IPS-18c (cell line): ENCODE measurements around the gene MAPK8IP1.
"Not testable (repeated sequence)": the region's sequence is repeated elsewhere in the genome, so short reads cannot be mapped to it uniquely, and the experiment has no call there.

Experiments
- H3K4me3 ChIP-seq: 2 replicates; pipeline ENCODE4 v1.7.0; 2013; ENCODE audit warnings: low read depth, mild to moderate bottlenecking, low read length, moderate library complexity; ENCODE audit not compliant: insufficient read depth
- H3K9me3 ChIP-seq: one replicate; pipeline ENCODE4 v1.6.1; 2013; ENCODE audit warnings: mild to moderate bottlenecking, low read length, moderate library complexity; ENCODE audit not compliant: control insufficient read depth, insufficient read depth

The MAPK8IP1 gene

DNA sequence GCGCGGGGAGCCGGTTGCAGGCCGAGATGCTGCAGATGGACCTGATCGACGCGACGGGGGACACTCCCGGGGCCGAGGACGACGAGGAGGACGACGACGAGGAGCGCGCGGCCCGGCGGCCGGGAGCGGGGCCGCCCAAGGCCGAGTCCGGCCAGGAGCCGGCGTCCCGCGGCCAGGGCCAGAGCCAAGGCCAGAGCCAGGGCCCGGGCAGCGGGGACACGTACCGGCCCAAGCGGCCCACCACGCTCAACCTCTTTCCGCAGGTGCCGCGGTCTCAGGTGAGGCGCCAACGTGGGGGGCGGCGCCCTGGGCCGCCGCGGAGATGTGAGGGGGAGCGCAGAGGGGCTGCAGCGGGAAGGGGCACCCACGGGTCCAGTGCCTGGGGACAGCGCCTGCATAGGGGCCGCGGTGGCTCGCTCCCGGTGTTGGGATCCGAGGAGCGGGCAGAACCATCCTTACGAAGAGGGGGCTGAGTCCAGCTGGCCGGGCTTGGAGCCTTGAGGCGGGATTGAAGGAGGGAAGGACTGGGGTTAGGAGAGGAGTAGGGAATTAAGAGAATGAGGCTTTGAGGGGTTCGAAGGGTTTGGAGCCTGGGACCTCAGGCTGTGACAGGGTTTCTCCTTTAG lies 14.8 kb downstream of the MAPK8IP1 start:
- not testable (repeated sequence) for H3K9me3 ChIP-seq
- H3K4me3 ChIP-seq = peak overlapping the region; percentile 57

DNA sequence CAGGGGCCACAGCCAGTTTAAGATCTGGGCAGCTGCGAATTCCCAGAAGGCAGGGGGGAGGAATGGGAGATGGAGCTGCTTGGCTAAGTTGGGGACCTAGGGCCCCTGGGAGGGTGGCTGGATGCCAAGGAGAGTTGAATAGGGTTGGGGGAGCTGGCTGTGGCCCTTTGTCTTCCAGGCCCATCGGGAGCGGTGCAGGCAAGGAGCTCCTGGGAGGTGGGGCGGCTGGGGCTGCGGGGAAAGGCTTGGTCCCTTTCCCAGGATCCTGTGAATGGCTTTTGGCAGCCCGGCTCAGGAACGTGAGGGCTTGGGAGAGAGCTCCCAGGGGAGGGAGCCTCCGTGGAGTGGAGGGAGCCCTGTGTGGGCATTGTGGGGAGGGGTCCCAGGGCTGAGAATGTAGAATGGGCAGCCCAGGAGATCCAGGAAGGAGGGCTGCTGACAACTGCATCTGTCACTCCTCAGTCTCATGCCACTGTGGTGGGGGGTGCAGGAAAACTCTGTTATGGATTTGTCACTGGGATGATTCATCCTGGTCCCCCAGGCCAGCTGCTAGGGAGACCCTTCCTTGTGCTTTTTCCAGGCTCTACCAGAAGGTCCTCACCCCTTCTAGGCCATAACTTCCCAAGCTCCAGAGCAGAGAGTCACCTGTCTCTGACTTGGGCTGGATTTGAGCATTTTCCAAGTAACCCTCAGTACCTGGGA lies 15.6 kb downstream of the MAPK8IP1 start:
- Histone ChIP-seq H3K4me3 (peak overlapping the region; percentile 57), H3K9me3 (no peaks in the 10 kb centered on the region)

DNA sequence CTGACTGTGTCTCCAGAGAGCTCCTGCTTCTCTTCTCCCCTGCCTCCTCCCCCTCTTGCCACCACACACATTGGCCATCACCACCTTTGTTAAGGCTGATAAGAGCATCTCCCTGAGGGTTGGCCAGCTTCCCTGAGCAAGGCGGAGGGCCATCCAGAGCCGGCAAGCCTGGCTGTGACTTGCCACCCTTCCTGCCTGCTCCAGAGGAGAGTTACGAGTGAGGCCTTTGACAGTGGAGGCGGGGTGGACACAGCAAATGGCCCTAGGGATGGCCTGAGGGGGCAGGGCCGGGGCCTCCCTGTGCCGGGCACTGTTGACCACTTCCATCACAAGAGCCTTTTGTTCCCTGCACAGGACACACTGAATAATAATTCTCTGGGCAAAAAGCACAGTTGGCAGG lies 16.2 kb downstream of the MAPK8IP1 start:
- no peaks in the 10 kb centered on the region for H3K9me3 ChIP-seq
- H3K4me3 ChIP-seq = no peak overlapping the region

DNA sequence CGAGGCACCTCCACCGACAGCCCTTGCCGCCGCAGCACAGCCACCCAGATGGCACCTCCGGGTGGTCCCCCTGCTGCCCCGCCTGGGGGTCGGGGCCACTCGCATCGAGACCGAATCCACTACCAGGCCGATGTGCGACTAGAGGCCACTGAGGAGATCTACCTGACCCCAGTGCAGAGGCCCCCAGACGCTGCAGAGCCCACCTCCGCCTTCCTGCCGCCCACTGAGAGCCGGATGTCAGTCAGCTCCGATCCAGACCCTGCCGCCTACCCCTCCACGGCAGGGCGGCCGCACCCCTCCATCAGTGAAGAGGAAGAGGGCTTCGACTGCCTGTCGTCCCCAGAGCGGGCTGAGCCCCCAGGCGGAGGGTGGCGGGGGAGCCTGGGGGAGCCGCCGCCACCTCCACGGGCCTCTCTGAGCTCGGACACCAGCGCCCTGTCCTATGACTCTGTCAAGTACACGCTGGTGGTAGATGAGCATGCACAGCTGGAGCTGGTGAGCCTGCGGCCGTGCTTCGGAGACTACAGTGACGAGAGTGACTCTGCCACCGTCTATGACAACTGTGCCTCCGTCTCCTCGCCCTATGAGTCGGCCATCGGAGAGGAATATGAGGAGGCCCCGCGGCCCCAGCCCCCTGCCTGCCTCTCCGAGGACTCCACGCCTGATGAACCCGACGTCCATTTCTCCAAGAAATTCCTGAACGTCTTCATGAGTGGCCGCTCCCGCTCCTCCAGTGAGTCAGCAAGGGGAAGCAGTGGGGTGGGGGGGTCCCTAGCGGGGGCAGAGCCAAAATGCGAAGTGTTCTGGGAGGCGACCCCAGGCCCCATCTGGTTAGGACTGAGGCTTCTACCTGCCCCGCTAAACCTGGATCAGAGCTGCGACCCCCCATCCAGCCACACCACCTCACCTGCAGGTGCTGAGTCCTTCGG lies 17.3 kb downstream of the MAPK8IP1 start:
- Histone ChIP-seq H3K4me3 (no peak overlapping the region), H3K9me3 (no peaks in the 10 kb centered on the region)

DNA sequence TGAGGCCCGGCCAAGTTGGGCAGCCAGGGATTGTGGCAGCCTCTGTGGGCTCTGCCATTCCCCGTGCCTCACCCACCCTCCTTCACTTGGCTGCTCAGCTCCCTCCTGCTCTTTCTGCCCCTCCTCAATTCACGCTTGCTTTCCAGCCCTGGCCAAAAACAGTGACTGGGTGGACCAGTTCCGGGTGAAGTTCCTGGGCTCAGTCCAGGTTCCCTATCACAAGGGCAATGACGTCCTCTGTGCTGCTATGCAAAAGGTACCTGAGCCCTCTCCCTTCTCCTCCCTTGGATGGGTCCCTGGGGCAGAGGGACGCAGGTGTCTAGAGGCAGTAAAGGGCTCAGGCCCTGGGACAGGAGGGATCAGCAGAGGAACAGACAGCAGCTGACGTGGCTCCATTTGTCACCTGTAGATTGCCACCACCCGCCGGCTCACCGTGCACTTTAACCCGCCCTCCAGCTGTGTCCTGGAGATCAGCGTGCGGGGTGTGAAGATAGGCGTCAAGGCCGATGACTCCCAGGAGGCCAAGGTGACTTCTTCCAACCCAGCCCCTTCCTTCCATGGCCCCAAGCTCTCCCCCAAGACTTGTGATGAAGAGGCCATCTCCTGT lies 19.0 kb downstream of the MAPK8IP1 start:
- Histone ChIP-seq H3K4me3 (no peak overlapping the region), H3K9me3 (no peaks in the 10 kb centered on the region)

DNA sequence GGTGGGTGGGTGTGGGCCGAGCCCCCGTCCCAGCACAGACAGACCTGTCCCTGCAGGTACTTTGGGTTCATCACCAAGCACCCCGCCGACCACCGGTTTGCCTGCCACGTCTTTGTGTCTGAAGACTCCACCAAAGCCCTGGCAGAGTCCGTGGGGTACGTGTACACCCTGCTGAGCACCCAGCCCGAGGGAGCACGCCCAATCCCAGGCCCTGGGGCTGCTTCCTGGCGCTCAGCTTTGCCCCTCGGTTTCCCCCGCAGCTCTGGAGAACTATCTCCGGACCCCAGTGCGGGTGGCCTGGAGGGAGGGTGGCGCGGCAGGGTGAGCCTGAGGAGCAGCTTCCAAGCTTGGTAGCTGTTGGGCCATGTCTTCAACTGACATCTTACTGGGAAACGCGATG lies 19.6 kb downstream of the MAPK8IP1 start:
- no peak overlapping the region for H3K4me3 ChIP-seq
- H3K9me3 ChIP-seq = no peaks in the 10 kb centered on the region

DNA sequence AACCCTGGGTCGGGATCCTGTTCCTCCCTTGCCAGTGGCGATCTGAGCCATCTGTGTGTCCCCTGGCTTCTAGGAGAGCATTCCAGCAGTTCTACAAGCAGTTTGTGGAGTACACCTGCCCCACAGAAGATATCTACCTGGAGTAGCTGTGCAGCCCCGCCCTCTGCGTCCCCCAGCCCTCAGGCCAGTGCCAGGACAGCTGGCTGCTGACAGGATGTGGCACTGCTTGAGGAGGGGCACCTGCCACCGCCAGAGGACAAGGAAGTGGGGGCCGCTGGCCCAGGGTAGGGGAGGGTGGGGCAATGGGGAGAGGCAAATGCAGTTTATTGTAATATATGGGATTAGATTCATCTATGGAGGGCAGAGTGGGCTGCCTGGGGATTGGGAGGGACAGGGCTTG lies 20.1 kb downstream of the MAPK8IP1 start:
- H3K4me3 ChIP-seq, H3K9me3 ChIP-seq: not testable (repeated sequence)

DNA sequence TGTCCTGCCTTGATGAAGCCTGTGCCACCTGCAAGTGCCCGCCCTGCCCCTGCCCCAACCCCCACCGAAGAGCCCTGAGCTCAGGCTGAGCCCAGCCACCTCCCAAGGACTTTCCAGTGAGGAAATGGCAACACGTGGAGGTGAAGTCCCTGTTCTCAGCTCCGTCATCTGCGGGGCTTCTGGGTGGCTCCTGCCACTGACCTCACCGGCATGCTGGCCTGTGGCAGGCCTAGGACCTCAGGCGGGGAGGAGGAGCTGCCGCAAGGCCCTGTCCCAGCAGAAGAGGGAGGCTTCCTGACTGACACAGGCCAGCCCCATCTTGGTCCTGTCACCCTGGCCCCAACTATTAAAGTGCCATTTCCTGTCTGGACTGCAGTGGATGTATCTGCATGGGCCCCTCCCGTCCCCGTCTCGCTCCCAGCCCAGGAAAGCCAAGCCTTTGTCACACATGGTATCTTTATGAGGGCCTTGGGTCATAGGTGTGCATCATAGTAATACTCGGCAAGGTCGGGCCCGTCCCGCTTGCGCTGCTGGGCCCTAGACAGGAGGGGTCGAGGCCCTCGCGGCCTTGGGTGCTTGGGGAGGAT lies 20.7 kb downstream of the MAPK8IP1 start:
- Histone ChIP-seq H3K9me3 (no peaks in the 10 kb centered on the region), H3K4me3 (no peak overlapping the region)

DNA sequence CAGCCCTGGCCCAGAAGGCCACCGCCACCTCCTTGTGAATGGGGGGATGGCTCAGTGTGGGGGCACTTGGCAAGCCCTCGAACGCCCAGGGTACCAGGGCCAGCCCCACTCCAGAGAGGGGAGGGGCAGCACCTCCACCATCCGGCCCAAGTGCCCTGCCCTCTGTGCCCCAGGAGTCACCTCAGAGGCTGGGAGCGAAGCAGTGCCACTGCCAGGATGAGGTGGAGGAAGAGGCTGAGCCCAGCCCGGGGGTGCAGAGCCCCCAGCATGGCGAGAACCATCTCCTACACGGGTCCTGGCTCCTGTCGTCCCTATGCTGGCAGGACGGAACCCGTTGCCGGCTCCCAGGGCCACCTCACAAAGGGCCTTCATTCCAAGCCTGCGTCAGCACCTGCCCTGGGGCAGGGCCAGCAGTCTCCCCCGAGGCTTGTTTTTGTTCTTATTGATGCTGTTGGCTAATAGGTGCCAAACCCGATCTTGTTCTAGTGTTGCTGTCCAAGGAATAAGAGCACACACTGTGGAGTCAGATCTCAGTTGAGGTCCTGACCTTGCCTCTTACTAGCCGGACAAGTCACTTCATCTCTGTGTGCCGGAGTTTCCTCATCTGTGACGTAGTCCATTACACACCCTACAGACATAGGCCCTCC lies 21.6 kb downstream of the MAPK8IP1 start, which contains the start of gene FREY1:
FREY1 (minus strand) TSS at position 307 of the 647 bp plus-strand sequence; CDS start at position 281, 26 bp downstream.
- H3K9me3 ChIP-seq = no peaks in the 10 kb centered on the region
- H3K4me3 ChIP-seq = no peak within 1 kb of the TSS

DNA sequence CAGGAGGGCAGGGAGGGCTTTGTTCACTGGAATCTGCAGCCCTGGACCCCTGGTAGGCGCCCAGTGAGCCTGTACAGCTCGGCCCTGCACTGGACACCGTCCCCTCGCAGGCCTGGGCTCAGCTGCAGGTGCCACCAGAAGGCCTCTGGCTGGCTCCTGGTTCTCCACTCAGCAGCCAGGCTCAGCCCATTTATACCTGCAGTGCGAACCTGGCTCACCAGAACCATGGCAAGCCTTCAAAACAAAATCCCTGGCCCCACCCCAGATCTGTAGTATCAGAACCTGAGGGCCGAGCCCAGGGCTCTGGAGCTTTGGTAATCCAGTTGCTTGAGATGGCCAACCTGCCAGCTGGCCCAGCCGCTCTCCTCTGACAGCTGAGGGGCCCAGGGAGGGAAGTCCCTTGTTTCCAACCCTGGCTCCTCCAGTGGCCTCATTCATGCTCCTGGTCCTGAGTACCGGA lies 22.5 kb downstream of the MAPK8IP1 start:
- Histone ChIP-seq H3K4me3 (no peak overlapping the region), H3K9me3 (no peaks in the 10 kb centered on the region)

DNA sequence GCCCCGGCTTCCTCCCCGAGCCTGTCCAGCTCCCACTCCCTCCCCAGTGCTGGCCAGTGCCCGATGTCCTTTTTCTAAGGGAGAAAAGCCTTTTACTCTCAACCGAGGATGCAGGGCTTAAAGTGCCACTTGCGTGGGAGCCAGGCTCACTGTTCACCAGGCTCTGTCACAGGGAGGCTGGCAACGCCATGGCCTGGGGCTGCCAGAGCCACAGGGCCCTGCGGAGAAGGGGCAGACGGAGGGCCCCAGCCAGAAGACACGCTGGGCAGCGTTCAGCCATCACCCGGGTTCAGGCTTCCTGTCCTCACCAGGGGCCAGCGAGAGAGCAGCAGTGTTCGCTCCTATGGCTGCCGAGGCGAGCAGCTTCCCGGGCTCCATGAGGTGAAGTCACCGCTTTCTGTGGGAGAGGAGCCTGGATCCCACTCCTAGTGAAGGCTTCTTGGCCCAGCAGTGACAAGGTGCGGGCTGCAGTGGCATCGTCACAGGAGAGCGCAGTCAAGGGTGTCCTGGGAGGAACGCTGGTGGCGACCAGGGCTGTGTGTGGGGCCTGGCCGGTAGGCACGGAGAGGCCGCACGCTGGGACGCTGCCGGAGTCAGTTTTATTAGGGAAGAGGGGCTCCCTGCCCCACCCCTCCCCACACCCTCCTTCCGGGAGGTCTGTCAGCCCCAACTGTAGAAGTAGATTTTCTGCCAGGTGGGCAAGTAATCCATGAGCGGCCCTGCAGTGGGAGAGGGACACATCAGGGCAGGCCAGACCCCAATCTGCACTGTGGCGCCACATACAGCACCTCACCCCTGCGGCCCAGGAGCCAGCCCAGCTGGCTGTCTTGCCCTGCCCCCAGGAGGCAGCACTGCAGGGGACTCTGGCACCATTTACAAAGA lies 24.4 kb downstream of the MAPK8IP1 start:
- H3K9me3 ChIP-seq = no peaks in the 10 kb centered on the region
- H3K4me3 ChIP-seq = no peak overlapping the region

DNA sequence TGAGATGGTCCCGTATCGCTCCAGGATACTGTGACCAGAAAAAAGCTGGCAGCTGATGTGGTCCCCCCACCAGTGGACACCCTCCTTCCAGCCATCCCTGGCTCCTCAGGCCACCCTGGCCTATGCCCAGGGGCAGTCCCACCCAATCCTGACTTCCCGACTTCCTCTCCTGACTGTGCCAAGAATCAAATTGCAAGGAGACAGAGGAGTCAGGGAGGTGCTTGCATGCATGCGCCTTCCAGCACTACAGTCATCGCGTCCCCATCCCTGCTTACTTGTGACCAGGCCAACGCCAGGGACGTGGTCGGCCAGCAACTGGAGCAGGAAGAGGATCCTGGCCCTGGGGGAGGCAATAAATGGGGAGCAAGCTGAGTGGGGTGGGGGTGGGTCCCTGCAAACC lies 25.2 kb downstream of the MAPK8IP1 start:
- no peaks in the 10 kb centered on the region for H3K9me3 ChIP-seq
- no peak overlapping the region for H3K4me3 ChIP-seq

DNA sequence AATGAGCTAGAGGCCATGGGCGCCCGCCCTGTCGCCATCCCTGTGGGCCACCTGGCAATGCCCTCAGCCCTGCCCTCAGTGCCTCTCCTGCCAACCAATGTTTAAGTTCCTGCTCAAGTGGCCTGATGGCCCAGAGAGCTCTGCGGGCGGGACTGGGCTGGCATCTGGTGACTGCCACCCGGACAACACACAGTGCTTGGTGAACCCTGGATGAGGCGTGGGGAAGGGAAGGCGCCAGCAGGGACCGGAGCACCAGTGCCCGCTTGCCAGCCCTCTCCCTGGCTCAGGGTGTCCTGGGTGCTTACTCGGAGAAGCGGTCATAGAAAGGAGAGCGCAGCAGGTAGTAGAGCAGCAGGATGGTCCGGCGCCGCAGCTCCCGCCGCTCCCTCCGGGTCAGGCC lies 28.1 kb downstream of the MAPK8IP1 start:
- Histone ChIP-seq H3K4me3 (no peak overlapping the region), H3K9me3 (no peaks in the 10 kb centered on the region)

DNA sequence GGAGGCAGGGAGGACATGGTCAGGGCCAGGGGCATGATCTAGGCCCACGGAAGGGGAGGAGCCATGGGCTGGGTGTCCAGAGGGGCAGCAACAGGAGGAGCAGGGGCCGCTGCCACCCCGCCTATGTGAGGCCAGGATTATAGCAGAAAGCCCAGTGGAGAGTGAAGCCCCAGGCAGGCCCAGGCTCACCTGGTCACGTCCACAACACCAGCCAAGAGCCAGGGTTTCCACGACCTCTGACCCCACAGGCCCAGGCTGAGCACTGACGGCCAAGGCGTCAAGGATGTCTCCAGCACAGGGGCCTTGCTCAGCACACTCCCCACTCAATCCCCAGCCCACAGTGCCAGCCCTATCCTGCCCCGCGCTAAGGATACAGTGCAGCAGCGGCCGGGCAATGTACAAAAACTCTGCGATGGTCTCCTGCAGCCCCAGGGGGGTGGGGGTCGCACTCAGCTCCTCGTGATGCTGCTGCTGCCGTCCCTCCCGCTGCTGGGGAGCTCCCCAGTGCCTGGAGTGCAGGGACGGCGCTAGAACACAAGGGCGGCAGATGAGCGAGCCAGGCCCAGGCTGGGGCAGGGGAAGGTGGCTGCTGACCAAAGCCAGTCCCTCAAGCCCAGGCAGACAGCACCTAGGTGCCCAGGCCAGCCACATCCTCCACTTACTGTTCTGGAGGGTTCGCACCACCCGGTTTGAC lies 28.6 kb downstream of the MAPK8IP1 start:
- no peaks in the 10 kb centered on the region for H3K9me3 ChIP-seq

DNA sequence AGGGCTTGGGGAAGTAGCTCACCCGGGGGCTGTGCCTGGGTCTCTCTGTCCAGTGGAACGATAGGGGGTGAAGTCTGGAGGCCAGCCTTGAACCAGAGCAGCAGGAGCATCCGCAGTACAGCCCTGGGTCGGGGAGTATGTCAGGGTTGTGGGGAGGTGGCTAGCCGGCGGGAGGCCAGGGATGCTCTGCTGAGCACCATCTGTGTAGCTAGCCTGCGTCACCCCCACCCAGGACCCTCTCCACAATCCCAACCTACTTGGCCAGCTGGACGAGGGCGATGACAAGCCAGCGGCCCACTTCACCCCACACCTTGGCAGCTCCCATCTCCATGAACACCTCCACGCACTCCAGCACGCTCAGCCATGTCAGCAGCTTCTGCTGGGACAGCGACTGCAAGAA lies 30.0 kb downstream of the MAPK8IP1 start:
- no peak overlapping the region for H3K4me3 ChIP-seq

More for the DNA sequence above, 28.6 kb downstream of the MAPK8IP1 start:
- H3K4me3 ChIP-seq = no peak overlapping the region

More for the DNA sequence above, 30.0 kb downstream of the MAPK8IP1 start:
- H3K9me3 ChIP-seq = no peaks in the 10 kb centered on the region
